Spleen (tissue), 7 donors: ENCODE data around the gene SHC3.

ENCODE experiments used
- POLR2A ChIP-seq, 3 donors: fragments of 450-650 bp; IDR thresholded peaks; one replicate each; pipeline ENCODE4 v1.5.1; 2017; ENCODE audit warnings: antibody characterized with exemption in 3 of 3, mild to moderate bottlenecking in 1 of 3
- POLR2AphosphoS5 ChIP-seq, 3 donors: sonication (generic); formaldehyde crosslinking; IDR thresholded peaks; one replicate each; pipeline ENCODE4 v1.5.1; 2017; ENCODE audit warnings: antibody characterized with exemption in 3 of 3
- TF ChIP-seq, protein P1 (sequence below), 11 experiments: fragments of 200-600 bp in 7 of 11; fragments of 450-650 bp in 4 of 11; sonication (generic) in 4 of 11; IDR thresholded peaks in 8 of 11; conservative IDR thresholded peaks in 3 of 11; 1 replicate in 7 of 11; 2 replicates in 4 of 11; pipeline versions ENCODE4 v1.4.0 to v1.8.0; 2016 to 2021; ENCODE audit warnings: antibody characterized with exemption in 11 of 11, inconsistent platforms in 4 of 11, mild to moderate bottlenecking in 1 of 11
- donor health status: DM: no; HTN: no; CAD: no; lungs with moderate emphysema.
- donor health status: DM: no; HTN: no; CAD: no.
- donor health status: DM: no; HTN: no; CAD: no.

DNA sequence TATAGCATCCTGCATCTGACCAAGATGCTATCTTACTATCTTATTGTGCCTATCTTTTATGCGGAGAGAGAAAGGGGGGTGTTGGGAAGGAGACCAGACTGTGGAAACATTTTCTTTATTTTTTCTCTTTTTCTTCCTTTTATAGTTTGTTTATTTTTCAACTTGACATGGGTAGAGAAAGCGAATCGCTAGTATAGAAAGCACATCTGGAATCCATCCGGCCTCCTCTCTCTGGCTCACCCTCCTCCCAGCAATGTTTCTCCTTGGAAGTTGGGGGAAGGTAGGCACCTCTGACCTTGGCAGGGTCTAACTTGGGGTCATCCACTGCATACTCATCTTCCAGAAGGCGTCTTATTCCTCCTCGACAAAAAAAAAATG lies 183.4 kb downstream of the SHC3 start:
- TF ChIP-seq, protein P1, sequence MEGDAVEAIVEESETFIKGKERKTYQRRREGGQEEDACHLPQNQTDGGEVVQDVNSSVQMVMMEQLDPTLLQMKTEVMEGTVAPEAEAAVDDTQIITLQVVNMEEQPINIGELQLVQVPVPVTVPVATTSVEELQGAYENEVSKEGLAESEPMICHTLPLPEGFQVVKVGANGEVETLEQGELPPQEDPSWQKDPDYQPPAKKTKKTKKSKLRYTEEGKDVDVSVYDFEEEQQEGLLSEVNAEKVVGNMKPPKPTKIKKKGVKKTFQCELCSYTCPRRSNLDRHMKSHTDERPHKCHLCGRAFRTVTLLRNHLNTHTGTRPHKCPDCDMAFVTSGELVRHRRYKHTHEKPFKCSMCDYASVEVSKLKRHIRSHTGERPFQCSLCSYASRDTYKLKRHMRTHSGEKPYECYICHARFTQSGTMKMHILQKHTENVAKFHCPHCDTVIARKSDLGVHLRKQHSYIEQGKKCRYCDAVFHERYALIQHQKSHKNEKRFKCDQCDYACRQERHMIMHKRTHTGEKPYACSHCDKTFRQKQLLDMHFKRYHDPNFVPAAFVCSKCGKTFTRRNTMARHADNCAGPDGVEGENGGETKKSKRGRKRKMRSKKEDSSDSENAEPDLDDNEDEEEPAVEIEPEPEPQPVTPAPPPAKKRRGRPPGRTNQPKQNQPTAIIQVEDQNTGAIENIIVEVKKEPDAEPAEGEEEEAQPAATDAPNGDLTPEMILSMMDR (IDR thresholded peaks at IDR 0.05 in 8 of 11, conservative IDR thresholded peaks at IDR 0.05 in 3 of 11) = no peak
- TF ChIP-seq POLR2A (IDR thresholded peaks at IDR 0.05) (no peak), POLR2AphosphoS5 (IDR thresholded peaks at IDR 0.05) (no peak)
